Measurements from ENCODE around the gene MALRD1. TPM values are rescaled to one million over a fixed set of nuclear protein-coding genes. Genes with fewer than 3 reads are reported as not detected.

Gene MALRD1
- total and polyA plus RNA-seq, 3 donors from 2014 or later = 3.3 to 26.7 (median 19.3) TPM

DNA sequence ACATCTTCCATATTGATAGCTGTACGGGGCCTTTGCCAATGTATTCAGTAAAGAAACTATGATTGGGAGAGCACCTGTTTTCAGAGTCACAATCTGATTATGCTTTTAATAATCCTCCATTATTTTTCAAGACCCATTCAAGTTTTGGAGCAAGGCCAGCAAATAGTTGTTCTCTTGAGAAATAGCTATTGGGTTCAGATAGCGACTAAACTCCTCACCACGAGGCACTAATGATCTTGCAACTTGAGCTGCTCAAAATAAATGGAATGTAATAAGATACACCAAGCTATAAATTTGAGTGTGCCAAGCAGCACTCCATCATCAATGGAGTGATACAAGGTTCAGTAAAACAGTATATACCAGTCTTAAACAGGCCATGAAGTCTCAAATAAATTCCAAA lies 7.4 kb upstream of the MALRD1 start:
- no peaks in the 10 kb centered on the region for H3K36me3 ChIP-seq (ENCODE audit: low read depth, missing control alignments)
- H3K4me1 ChIP-seq = no peaks in the 10 kb centered on the region
- intact Hi-C loops (cut with DNase I; ENCODE audit: low total_unique reads) = no loop called here
- 54 to 60% methylated on average over 3 of the region's 3 CpGs for WGBS, 2 donors
- no peak for TF ChIP-seq POLR2A (IDR thresholded peaks at IDR 0.05)
- TF ChIP-seq, protein P1, sequence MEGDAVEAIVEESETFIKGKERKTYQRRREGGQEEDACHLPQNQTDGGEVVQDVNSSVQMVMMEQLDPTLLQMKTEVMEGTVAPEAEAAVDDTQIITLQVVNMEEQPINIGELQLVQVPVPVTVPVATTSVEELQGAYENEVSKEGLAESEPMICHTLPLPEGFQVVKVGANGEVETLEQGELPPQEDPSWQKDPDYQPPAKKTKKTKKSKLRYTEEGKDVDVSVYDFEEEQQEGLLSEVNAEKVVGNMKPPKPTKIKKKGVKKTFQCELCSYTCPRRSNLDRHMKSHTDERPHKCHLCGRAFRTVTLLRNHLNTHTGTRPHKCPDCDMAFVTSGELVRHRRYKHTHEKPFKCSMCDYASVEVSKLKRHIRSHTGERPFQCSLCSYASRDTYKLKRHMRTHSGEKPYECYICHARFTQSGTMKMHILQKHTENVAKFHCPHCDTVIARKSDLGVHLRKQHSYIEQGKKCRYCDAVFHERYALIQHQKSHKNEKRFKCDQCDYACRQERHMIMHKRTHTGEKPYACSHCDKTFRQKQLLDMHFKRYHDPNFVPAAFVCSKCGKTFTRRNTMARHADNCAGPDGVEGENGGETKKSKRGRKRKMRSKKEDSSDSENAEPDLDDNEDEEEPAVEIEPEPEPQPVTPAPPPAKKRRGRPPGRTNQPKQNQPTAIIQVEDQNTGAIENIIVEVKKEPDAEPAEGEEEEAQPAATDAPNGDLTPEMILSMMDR (IDR thresholded peaks at IDR 0.05) = no peak
- no peak overlapping the region for H3K4me3 ChIP-seq
- H3K9me3 ChIP-seq = no peaks in the 10 kb centered on the region
- no peak overlapping the region for H3K27ac ChIP-seq
- DNase-seq = no peak
- H3K27me3 ChIP-seq = no peaks in the 10 kb centered on the region

DNA sequence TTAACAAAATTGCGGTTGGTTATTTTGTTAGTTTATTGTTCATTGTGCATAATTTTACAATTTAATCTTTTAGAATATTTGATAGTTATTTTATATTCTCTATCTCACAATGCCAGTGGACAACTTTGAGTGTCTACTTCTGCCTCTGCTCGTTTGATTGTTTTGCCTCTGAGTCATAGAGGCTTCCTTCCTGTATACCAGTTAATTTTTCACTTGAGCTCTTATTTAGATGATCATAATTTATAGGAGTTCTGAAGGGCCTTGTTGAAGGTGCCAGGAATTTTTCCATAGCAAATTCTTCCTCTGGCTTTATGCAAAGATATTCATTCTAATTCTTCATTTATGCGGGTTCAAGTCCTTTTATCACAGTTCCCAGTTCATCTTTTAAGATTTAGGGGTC lies 5.2 kb upstream of the MALRD1 start:
- no peak overlapping the region for H3K4me3 ChIP-seq
- no peak overlapping the region for H3K27ac ChIP-seq
- TF ChIP-seq, protein P1 (IDR thresholded peaks at IDR 0.05) = no peak
- TF ChIP-seq POLR2A (IDR thresholded peaks at IDR 0.05) = no peak
- H3K36me3 ChIP-seq (ENCODE audit: low read depth, missing control alignments) = no peaks in the 10 kb centered on the region
- 68 to 70% methylated on average over 3 of the region's 3 CpGs for WGBS, 2 donors
- intact Hi-C loops (cut with DNase I; ENCODE audit: low total_unique reads) = no loop called here
- no peaks in the 10 kb centered on the region for H3K4me1 ChIP-seq
- H3K27me3 ChIP-seq = no peaks in the 10 kb centered on the region
- no peaks in the 10 kb centered on the region for H3K9me3 ChIP-seq
- no peak for DNase-seq

DNA sequence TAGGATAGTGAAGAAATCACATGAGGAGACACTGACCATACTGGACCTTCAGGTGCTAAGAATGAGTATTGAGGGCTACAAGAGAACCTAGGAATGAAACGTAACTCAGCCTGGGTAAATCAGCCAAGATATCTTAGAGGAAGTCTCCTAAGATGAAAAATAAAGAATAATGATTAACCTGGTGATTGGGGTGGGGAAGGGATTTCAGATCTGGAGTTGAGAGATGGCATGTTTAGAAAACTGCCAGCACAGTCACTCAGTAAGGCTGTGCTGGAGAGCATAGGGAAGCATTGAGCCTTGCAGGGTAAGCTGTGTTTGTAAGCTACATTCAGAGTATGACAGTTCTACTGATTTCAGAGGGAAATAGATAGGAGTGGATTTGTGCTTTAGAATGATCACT lies 1.9 kb upstream of the MALRD1 start:
- Histone ChIP-seq H3K27me3 (no peaks in the 10 kb centered on the region), H3K4me3 (no peak overlapping the region), H3K36me3 (ENCODE audit: low read depth, missing control alignments) (no peaks in the 10 kb centered on the region), H3K4me1 (no peaks in the 10 kb centered on the region), H3K27ac (no peak overlapping the region), H3K9me3 (no peaks in the 10 kb centered on the region)
- intact Hi-C loops (cut with DNase I; ENCODE audit: low total_unique reads) = no loop called here
- no peak for DNase-seq
- TF ChIP-seq, protein P1 (IDR thresholded peaks at IDR 0.05) = no peak
- no peak for TF ChIP-seq POLR2A (IDR thresholded peaks at IDR 0.05)
- WGBS, 2 donors = 78 to 88% methylated on average over 1 of the region's 1 CpG

DNA sequence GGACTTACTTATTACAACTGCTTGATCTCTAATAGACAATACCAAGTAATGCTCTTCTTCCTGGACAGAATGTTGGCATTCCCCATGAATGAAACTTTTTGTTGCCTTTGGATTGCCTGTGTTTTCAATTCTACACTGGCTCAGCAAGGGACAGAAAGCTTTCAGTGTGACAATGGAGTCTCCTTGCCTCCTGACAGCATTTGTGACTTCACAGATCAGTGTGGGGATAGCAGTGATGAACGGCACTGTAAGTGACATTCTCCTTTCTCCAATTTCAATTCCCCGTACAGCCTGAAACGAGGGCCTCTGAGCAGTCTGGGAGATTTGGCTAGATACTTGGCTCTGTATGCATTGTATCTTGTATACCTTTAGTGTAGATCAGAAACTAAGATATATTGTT lies 290 bp downstream of the MALRD1 start:
- WGBS, 2 donors = 44 to 59% methylated on average over 3 of the region's 3 CpGs

DNA sequence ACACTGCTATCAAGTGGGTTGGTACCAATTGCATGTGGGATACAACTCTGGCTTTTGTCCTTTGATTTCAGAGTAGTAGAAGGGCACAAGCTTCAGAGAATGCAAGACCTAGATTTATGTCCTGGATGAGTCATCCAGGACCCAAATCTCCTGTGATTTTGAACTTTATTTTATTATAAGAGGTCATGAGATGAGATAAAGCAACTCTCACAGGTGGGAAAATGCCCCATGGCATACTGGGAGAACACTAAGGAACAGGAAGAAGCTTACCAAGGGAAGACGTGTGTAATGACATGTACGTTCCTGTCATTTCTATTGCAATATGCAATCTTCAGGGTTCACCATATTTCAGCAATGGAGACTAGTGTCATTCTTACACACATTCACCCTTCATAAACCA lies 966 bp downstream of the MALRD1 start:
- Histone ChIP-seq H3K9me3 (no peaks in the 10 kb centered on the region), H3K36me3 (ENCODE audit: low read depth, missing control alignments) (no peaks in the 10 kb centered on the region), H3K4me1 (no peaks in the 10 kb centered on the region), H3K4me3 (no peak overlapping the region), H3K27ac (no peak overlapping the region), H3K27me3 (no peaks in the 10 kb centered on the region)
- DNase-seq = no peak
- TF ChIP-seq, protein P1 (IDR thresholded peaks at IDR 0.05) = no peak
- TF ChIP-seq POLR2A (IDR thresholded peaks at IDR 0.05) = no peak
- WGBS, 2 donors = 80 to 81% methylated on average over 2 of the region's 2 CpGs
- intact Hi-C loops (cut with DNase I; ENCODE audit: low total_unique reads) = no loop called here

More for the DNA sequence above, 290 bp downstream of the MALRD1 start:
- Histone ChIP-seq H3K27ac (no peak overlapping the region), H3K36me3 (ENCODE audit: low read depth, missing control alignments) (no peaks in the 10 kb centered on the region), H3K9me3 (no peaks in the 10 kb centered on the region), H3K27me3 (no peaks in the 10 kb centered on the region), H3K4me1 (no peaks in the 10 kb centered on the region), H3K4me3 (no peak overlapping the region)
- no peak for DNase-seq
- intact Hi-C loops (cut with DNase I; ENCODE audit: low total_unique reads) = no loop called here
- TF ChIP-seq, protein P1 (IDR thresholded peaks at IDR 0.05) = no peak
- TF ChIP-seq POLR2A (IDR thresholded peaks at IDR 0.05) = no peak
